Gastroesophageal sphincter (tissue), 4 donors: Measurements from ENCODE around the gene TEKT2. TPM values are rescaled to one million over a fixed set of nuclear protein-coding genes. Genes with fewer than 3 reads are reported as not detected.
A peak's percentile ranks its signal among the peaks of the same experiment; 100 is the strongest.

ENCODE experiments used
- ATAC-seq: fragments of 150-250 bp; one replicate; pipeline ENCODE4 v1.9.1; 2016; ENCODE audit warnings: mild to moderate bottlenecking, moderate library complexity
- H3K27ac ChIP-seq, 4 donors: fragments of 200-600 bp; sonication (generic) in 3 of 4; 1 replicate in 3 of 4; 2 replicates in 1 of 4; pipeline ENCODE4 v1.5.1; 2016 to 2019
- H3K27me3 ChIP-seq: fragments of 200-600 bp; sonication (generic); one replicate; pipeline ENCODE4 v1.5.1; 2019
- H3K36me3 ChIP-seq, 2 donors: fragments of 200-600 bp; sonication (generic); one replicate each; pipeline ENCODE4 v1.5.1; 2019; ENCODE audit warnings: control low read depth in 1 of 2
- H3K4me1 ChIP-seq, 3 donors: fragments of 200-600 bp; sonication (generic); 1 replicate in 2 of 3; 2 replicates in 1 of 3; pipeline ENCODE4 v1.5.1; 2016 to 2019; ENCODE audit warnings: control low read depth in 2 of 3
- H3K4me3 ChIP-seq, 2 donors: fragments of 200-600 bp; sonication (generic); one replicate each; pipeline ENCODE4 v1.5.1; 2019; ENCODE audit warnings: mild to moderate bottlenecking in 1 of 2, moderate library complexity in 1 of 2
- H3K9me3 ChIP-seq, 3 donors: fragments of 200-600 bp; sonication (generic); one replicate each; pipeline ENCODE4 v1.5.1; 2017 to 2019; ENCODE audit warnings: control low read depth in 2 of 3
- CTCF ChIP-seq, 4 experiments: fragments of 200-600 bp in 2 of 4; fragments of 450-650 bp in 2 of 4; sonication (generic) in 1 of 4; IDR thresholded peaks; one replicate each; pipeline ENCODE4 v1.5.1; 2017 to 2019; ENCODE audit warnings: antibody characterized with exemption in 4 of 4, mild to moderate bottlenecking in 2 of 4, moderate library complexity in 2 of 4
- EP300 ChIP-seq: sonication (generic); formaldehyde crosslinking; IDR thresholded peaks from one replicate; pipeline ENCODE4 v1.6.1; 2017; ENCODE audit warnings: antibody characterized with exemption, mild to moderate bottlenecking
- POLR2A ChIP-seq, 2 donors: fragments of 450-650 bp; IDR thresholded peaks; one replicate each; pipeline ENCODE4 v1.6.1; 2017; ENCODE audit warnings: antibody characterized with exemption in 2 of 2, mild to moderate bottlenecking in 2 of 2, moderate library complexity in 1 of 2
- POLR2AphosphoS5 ChIP-seq: sonication (generic); formaldehyde crosslinking; IDR thresholded peaks from one replicate; pipeline ENCODE4 v1.6.1; 2017; ENCODE audit warnings: antibody characterized with exemption
- WGBS, 2 donors: methylation state at CpG; one replicate each; pipeline ENCODE4 v1.1.5; 2018; ENCODE audit warnings: low coverage in 1 of 2; 5-methylcytosine and 5-hydroxymethylcytosine counted together
- total RNA-seq, 4 donors: library from RNA; depleted of rRNA; stranded (reverse); fragments of >200 nt; gene quantifications; one replicate each; pipeline ENCODE4 v1.1.0, GENCODE V29; 2016

The TEKT2 gene
- total RNA-seq, 4 donors from 2014 or later, result 0.73 TPM; not detected in 3

- no peaks in the 10 kb centered on the region for H3K9me3 ChIP-seq
- H3K27me3 ChIP-seq, result peaks cover 20% of the 10 kb centered on the region
- WGBS, 2 donors, result 4 to 6% methylated on average over 22 to 23 of the region's 32 CpGs
- H3K4me1 ChIP-seq, result peaks cover 0 to 68% (median 15%) of the 10 kb centered on the region in 3 donors
- peak overlapping the region; percentile 60 to 93 (median 90) for H3K27ac ChIP-seq
- ATAC-seq, result no peak
- H3K4me3 ChIP-seq, result peak overlapping the region; percentile 65 to 87
- peaks cover 0 to 40% of the 10 kb centered on the region in 2 donors for H3K36me3 ChIP-seq
- TF ChIP-seq POLR2AphosphoS5, result no peak
- no peak for TF ChIP-seq EP300
- TF ChIP-seq CTCF (IDR thresholded peaks at IDR 0.05), result no peak
- no peak for TF ChIP-seq POLR2A (IDR thresholded peaks at IDR 0.05)
These were observed 5.7 kb downstream of the TEKT2 start for GRCh38 chr1:36089393-36090121.

GRCh38 chr1:36091141-36091540, 7.2 kb downstream of the TEKT2 start:
- Histone ChIP-seq H3K27ac (no peak overlapping the region), H3K4me1 (peaks cover 0 to 69% (median 15%) of the 10 kb centered on the region in 3 donors), H3K4me3 (no peak overlapping the region), H3K27me3 (peaks cover 9% of the 10 kb centered on the region), H3K9me3 (no peaks in the 10 kb centered on the region), H3K36me3 (peaks cover 0 to 56% of the 10 kb centered on the region in 2 donors)
- 77% methylated on average over 3 of the region's 4 CpGs; no CpG with 5 or more reads in 1 of the 2 donors for WGBS, 2 donors
- no peak for ATAC-seq
- TF ChIP-seq POLR2AphosphoS5 (no peak), POLR2A (IDR thresholded peaks at IDR 0.05) (no peak), EP300 (no peak), CTCF (IDR thresholded peaks at IDR 0.05) (no peak)

DNA sequence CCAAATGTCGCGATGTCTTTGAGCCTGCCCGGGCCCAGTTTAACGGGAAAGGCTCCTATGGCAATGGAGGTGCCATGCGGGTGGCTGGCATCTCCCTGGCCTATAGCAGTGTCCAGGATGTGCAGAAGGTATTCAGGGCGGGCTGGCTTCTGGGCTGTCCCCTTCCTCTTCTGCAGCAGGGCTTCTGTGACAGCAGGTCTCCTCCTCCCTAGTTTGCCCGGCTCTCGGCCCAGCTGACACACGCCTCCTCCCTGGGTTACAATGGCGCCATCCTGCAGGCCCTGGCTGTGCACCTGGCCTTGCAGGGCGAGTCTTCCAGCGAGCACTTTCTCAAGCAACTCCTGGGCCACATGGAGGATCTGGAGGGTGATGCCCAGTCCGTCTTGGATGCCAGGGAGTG, 7.8 kb downstream of the TEKT2 start:
- TF ChIP-seq POLR2AphosphoS5, result no peak
- TF ChIP-seq EP300, result no peak
- TF ChIP-seq CTCF (IDR thresholded peaks at IDR 0.05), result no peak
- TF ChIP-seq POLR2A (IDR thresholded peaks at IDR 0.05), result no peak
- H3K27ac ChIP-seq, result no peak overlapping the region

GRCh38 chr1:36092166-36092797, 8.4 kb downstream of the TEKT2 start:
- no peaks in the 10 kb centered on the region for H3K9me3 ChIP-seq
- peaks cover 0 to 62% of the 10 kb centered on the region in 2 donors for H3K36me3 ChIP-seq
- peaks cover under 1% of the 10 kb centered on the region for H3K27me3 ChIP-seq
- TF ChIP-seq CTCF (IDR thresholded peaks at IDR 0.05) (no peak), POLR2A (IDR thresholded peaks at IDR 0.05) (no peak), POLR2AphosphoS5 (no peak), EP300 (no peak)
- 88% methylated on average over 4 of the region's 17 CpGs; no CpG with 5 or more reads in 1 of the 2 donors for WGBS, 2 donors
- H3K4me3 ChIP-seq, result no peak overlapping the region
- no peak overlapping the region for H3K27ac ChIP-seq
- no peak for ATAC-seq
- peaks cover 0 to 69% (median 15%) of the 10 kb centered on the region in 3 donors for H3K4me1 ChIP-seq

More for the DNA sequence above, 7.8 kb downstream of the TEKT2 start:
- Histone ChIP-seq H3K4me1 (peaks cover 0 to 69% (median 15%) of the 10 kb centered on the region in 3 donors), H3K36me3 (peaks cover 0 to 59% of the 10 kb centered on the region in 2 donors), H3K27me3 (peaks cover 6% of the 10 kb centered on the region), H3K4me3 (no peak overlapping the region), H3K9me3 (no peaks in the 10 kb centered on the region)
- 80 to 90% methylated on average over 1 to 2 of the region's 13 CpGs for WGBS, 2 donors
- no peak for ATAC-seq
